Stimulated activated naive CD8-positive, alpha-beta T cell treated with anti-CD3 and anti-CD28 coated beads, Interleukin-15, Interleukin-2, amounts not matched to agents 100 ng/mL and 50 ng/mL, for 24 hours (primary cell): Measurements from ENCODE around the gene COL4A1.

Experiments used
- H3K27ac Mint-ChIP-seq: one replicate; pipeline ENCODE4 v1.8.0; 2021; ENCODE audit warnings: mild to moderate bottlenecking, mixed read lengths
- H3K27me3 Mint-ChIP-seq: one replicate; pipeline ENCODE4 v1.8.0; 2021; ENCODE audit warnings: mixed read lengths
- H3K36me3 Mint-ChIP-seq: one replicate; pipeline ENCODE4 v1.8.0; 2021; ENCODE audit warnings: low read depth, mixed read lengths
- H3K4me1 Mint-ChIP-seq: one replicate; pipeline ENCODE4 v1.8.0; 2021; ENCODE audit warnings: low read depth, mixed read lengths
- H3K4me3 Mint-ChIP-seq: one replicate; pipeline ENCODE4 v1.8.0; 2021; ENCODE audit warnings: mild to moderate bottlenecking, mixed read lengths
- H3K9me3 Mint-ChIP-seq: one replicate; pipeline ENCODE4 v1.8.0; 2021; ENCODE audit warnings: mixed read lengths

The COL4A1 gene

GRCh38 chr13:110127986-110128511 lies 178.9 kb downstream of the COL4A1 start:
- H3K27ac Mint-ChIP-seq: no peak overlapping the region
- H3K9me3 Mint-ChIP-seq: no peaks in the 10 kb centered on the region
- peaks cover 30% of the 10 kb centered on the region for H3K27me3 Mint-ChIP-seq
- no peak overlapping the region for H3K4me3 Mint-ChIP-seq
- H3K36me3 Mint-ChIP-seq: no peaks in the 10 kb centered on the region
- H3K4me1 Mint-ChIP-seq: no peaks in the 10 kb centered on the region

GRCh38 chr13:110126391-110126961 lies 180.5 kb downstream of the COL4A1 start:
- Mint-ChIP-seq H3K4me3 (no peak overlapping the region), H3K27ac (no peak overlapping the region), H3K4me1 (no peaks in the 10 kb centered on the region), H3K36me3 (no peaks in the 10 kb centered on the region), H3K27me3 (peaks cover 38% of the 10 kb centered on the region), H3K9me3 (no peaks in the 10 kb centered on the region)

GRCh38 chr13:110125613-110126272 lies 181.2 kb downstream of the COL4A1 start:
- Mint-ChIP-seq H3K27ac (no peak overlapping the region), H3K4me3 (no peak overlapping the region)

GRCh38 chr13:110125157-110125556 lies 181.8 kb downstream of the COL4A1 start:
- Mint-ChIP-seq H3K4me1 (no peaks in the 10 kb centered on the region), H3K36me3 (no peaks in the 10 kb centered on the region), H3K9me3 (no peaks in the 10 kb centered on the region), H3K4me3 (no peak overlapping the region), H3K27me3 (peaks cover 36% of the 10 kb centered on the region), H3K27ac (no peak overlapping the region)

More at GRCh38 chr13:110125613-110126272, 181.2 kb downstream of the COL4A1 start:
- Mint-ChIP-seq H3K9me3 (no peaks in the 10 kb centered on the region), H3K36me3 (no peaks in the 10 kb centered on the region), H3K4me1 (no peaks in the 10 kb centered on the region), H3K27me3 (peaks cover 39% of the 10 kb centered on the region)

GRCh38 chr13:110124201-110124940 lies 182.6 kb downstream of the COL4A1 start:
- H3K36me3 Mint-ChIP-seq: no peaks in the 10 kb centered on the region
- peaks cover 36% of the 10 kb centered on the region for H3K27me3 Mint-ChIP-seq
- H3K4me3 Mint-ChIP-seq: no peak overlapping the region
- H3K27ac Mint-ChIP-seq: no peak overlapping the region
- H3K9me3 Mint-ChIP-seq: no peaks in the 10 kb centered on the region
- no peaks in the 10 kb centered on the region for H3K4me1 Mint-ChIP-seq

- Mint-ChIP-seq H3K4me3 (no peak overlapping the region), H3K9me3 (no peaks in the 10 kb centered on the region), H3K4me1 (no peaks in the 10 kb centered on the region), H3K27ac (no peak overlapping the region), H3K27me3 (peaks cover 40% of the 10 kb centered on the region), H3K36me3 (no peaks in the 10 kb centered on the region)
Observed at GRCh38 chr13:110123041-110123809, 183.7 kb downstream of the COL4A1 start.

- no peaks in the 10 kb centered on the region for H3K9me3 Mint-ChIP-seq
- no peaks in the 10 kb centered on the region for H3K36me3 Mint-ChIP-seq
- no peaks in the 10 kb centered on the region for H3K4me1 Mint-ChIP-seq
- H3K4me3 Mint-ChIP-seq: no peak overlapping the region
- H3K27me3 Mint-ChIP-seq: peaks cover 38% of the 10 kb centered on the region
- H3K27ac Mint-ChIP-seq: no peak overlapping the region
Observed at GRCh38 chr13:110121422-110122083, 185.4 kb downstream of the COL4A1 start.

- H3K27ac Mint-ChIP-seq: no peak overlapping the region
- H3K4me1 Mint-ChIP-seq: no peaks in the 10 kb centered on the region
- peaks cover 51% of the 10 kb centered on the region for H3K27me3 Mint-ChIP-seq
- H3K36me3 Mint-ChIP-seq: no peaks in the 10 kb centered on the region
- no peaks in the 10 kb centered on the region for H3K9me3 Mint-ChIP-seq
- H3K4me3 Mint-ChIP-seq: no peak overlapping the region
Observed at GRCh38 chr13:110119935-110120905, 186.7 kb downstream of the COL4A1 start.

- peaks cover 48% of the 10 kb centered on the region for H3K27me3 Mint-ChIP-seq
- H3K36me3 Mint-ChIP-seq: no peaks in the 10 kb centered on the region
- H3K4me3 Mint-ChIP-seq: no peak overlapping the region
- H3K27ac Mint-ChIP-seq: no peak overlapping the region
- H3K9me3 Mint-ChIP-seq: no peaks in the 10 kb centered on the region
- H3K4me1 Mint-ChIP-seq: no peaks in the 10 kb centered on the region
Observed at GRCh38 chr13:110118106-110118505, 188.9 kb downstream of the COL4A1 start.

- H3K27me3 Mint-ChIP-seq: peaks cover 39% of the 10 kb centered on the region
- H3K4me3 Mint-ChIP-seq: no peak overlapping the region
- no peaks in the 10 kb centered on the region for H3K9me3 Mint-ChIP-seq
- H3K27ac Mint-ChIP-seq: no peak overlapping the region
- no peaks in the 10 kb centered on the region for H3K36me3 Mint-ChIP-seq
- no peaks in the 10 kb centered on the region for H3K4me1 Mint-ChIP-seq
Observed at GRCh38 chr13:110116072-110116487, 190.9 kb downstream of the COL4A1 start.

GRCh38 chr13:110115591-110115990 lies 191.4 kb downstream of the COL4A1 start:
- H3K4me3 Mint-ChIP-seq: no peak overlapping the region
- no peaks in the 10 kb centered on the region for H3K9me3 Mint-ChIP-seq
- peaks cover 36% of the 10 kb centered on the region for H3K27me3 Mint-ChIP-seq

GRCh38 chr13:110114316-110114715 lies 192.6 kb downstream of the COL4A1 start:
- Mint-ChIP-seq H3K9me3 (no peaks in the 10 kb centered on the region), H3K36me3 (no peaks in the 10 kb centered on the region), H3K4me1 (no peaks in the 10 kb centered on the region), H3K27me3 (peaks cover 36% of the 10 kb centered on the region), H3K27ac (no peak overlapping the region), H3K4me3 (no peak overlapping the region)

More at GRCh38 chr13:110115591-110115990, 191.4 kb downstream of the COL4A1 start:
- Mint-ChIP-seq H3K4me1 (no peaks in the 10 kb centered on the region), H3K27ac (no peak overlapping the region), H3K36me3 (no peaks in the 10 kb centered on the region)

- Mint-ChIP-seq H3K9me3 (peaks cover 5% of the 10 kb centered on the region), H3K27me3 (peaks cover 32% of the 10 kb centered on the region), H3K36me3 (no peaks in the 10 kb centered on the region), H3K4me3 (no peak overlapping the region), H3K4me1 (no peaks in the 10 kb centered on the region), H3K27ac (no peak overlapping the region)
Observed at GRCh38 chr13:110113284-110113764, 193.6 kb downstream of the COL4A1 start.
